Fibroblast of skin of abdomen (primary cell): Measurements from ENCODE around the gene TRAF6.
"Not testable (repeated sequence)": the region's sequence is repeated elsewhere in the genome, so short reads cannot be mapped to it uniquely, and the experiment has no call there.

Source experiments
- DNase-seq: peaks from one replicate; pipeline ENCODE4 v3.0.0-alpha.2; 2013

The TRAF6 gene

DNA sequence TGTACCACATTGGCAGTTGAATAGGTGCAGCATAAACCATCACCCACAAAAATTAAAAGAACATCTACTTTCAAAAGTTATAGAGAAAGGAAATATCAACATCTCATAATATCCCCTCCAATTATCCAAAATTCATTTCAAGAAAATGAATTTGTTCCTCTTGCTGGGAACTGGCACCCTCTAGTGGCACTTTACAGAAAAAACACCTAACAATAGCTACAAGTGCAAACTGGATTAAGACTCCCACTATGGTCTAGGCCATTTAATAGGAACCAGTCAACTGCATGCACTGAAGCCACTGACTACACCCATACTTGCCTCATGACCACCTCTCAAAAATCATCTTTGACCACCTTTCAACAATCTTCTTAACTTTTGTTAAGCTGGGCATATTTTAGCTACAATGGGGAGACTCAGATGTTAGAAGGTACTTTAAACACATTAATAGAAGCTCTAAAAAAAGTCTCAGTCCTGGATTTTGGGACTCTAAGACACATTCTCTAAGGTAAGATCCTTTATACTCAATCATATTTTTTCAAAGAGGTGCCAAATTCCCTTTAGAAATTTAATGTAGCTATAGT is 17.3 kb downstream of the TRAF6 start:
- peak; percentile 31 for DNase-seq

DNA sequence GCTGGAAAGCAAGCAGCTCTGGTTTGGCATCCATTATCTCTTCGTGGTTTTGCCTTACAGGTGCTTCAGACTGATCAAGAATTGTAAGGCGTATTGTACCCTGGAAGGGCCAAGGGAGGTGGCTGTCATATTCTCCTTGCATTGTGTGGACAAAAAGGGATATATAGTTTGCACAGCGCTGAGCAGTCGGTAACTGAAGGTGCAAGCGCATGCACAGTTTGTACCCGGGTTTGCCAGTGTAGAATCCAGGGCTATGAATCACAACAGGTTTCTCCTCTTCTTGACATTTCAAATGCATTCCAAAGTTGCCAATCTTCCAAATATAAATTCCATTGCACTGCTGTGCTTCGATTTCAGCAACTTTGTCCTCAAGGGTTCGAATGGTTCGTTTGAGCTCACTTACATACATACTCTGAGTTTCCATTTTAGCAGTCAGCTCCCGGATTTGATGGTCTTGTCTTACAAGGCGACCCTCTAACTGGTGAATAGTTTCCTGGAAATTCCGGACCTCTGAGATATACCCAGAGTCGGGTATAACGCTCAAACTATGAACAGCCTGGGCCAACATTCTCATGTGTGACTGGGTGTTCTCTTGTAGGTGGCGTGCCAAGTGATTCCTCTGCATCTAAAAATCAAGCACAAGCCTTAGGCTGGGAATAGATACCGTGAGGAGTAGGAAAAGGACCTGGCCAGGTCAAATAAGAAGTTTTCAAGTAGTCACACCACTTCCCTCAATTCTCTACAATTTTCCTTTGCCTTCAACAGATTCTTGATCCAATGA is 19.9 kb downstream of the TRAF6 start:
- DNase-seq = no peak

DNA sequence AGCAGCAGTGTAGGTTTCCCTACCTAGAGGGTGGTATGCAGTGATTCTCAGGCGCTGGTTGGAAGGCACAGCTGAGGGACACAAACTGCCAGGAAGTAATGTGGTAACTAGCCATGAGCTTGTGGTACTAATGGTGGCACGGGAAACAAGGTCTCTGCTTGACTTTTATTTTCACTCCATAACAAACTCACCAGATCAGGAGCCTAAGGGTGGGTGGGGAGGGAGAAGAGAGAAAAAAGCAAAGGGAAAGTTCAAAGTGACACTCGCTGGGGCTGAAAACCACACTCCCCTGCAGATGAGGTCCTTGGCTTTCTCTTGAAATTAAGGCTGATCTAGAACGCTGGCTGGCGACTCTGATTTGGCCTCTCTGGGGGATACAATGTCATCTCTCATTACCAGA is 22.0 kb downstream of the TRAF6 start:
- no peak for DNase-seq

- no peak for DNase-seq
Measured at GRCh38 chr11:36487619-36488018, 22.5 kb downstream of the TRAF6 start.

DNA sequence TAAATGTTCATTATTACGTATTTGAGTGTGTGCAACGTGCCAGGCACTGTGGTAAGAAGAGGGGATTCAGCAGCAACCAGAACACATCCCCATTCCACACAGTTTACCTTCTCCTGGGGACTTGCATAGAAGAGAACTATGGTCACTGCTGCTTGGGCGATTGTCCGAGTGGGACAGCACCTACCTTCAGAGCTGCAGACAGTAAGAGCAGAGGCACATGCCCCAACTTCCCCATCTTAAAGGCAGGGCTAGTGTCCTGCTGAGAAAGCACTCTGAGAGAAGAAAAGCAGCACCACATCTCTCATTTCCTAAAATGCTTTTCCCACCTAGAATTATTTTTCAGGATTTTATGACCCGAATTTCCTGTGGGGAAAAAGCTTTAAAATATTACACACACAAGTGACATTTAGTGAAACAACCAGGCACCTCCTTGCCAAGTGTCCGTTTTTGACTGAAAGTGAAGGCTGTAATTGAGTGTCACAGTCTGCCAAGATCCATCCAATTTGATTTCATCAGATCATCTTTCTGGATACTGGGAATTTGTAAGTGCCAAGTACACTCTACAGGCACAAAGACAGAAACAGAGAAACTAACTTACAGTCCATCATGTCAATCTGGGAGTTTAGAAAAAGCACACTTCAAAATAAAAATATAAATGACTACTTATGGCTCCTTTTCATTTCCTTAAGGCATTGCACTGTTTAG is 24.6 kb downstream of the TRAF6 start:
- DNase-seq = no peak

- DNase-seq = not testable (repeated sequence)
Measured at GRCh38 chr11:36483042-36483441, 27.0 kb downstream of the TRAF6 start.

GRCh38 chr11:36480833-36481232 is 29.2 kb downstream of the TRAF6 start:
- DNase-seq = no peak

DNA sequence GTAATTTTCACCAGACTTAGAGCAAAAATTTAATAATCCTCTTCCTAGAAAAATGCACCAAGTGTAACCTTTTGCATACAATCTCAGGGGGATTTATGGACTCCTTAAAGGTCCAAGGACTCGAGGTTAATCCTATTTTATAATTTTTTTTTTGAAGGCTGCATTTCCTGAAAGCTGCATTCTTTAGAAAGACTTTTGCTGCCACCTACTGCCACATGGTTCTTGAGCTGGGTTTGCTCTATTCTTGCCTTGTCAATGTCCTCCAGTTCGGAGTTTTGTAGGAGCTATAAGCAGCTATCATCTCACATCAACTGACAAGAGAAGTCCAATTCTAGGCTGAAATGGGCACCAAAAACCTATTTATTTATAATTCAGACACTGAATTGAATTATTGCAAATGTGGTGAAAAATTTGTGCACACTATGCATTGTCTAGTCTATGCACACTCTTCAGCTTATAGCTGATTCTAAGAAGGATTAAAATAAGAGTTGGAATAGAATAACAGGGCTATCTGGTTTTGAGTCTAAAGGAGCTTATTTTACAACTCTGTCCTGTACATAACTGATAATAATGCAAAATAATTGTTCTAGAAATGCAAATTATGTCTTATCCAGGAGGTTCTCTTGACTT is 31.3 kb downstream of the TRAF6 start:
- DNase-seq = peak; percentile 60

- peak; percentile 21 for DNase-seq
Measured at GRCh38 chr11:36475192-36475591, 34.9 kb downstream of the TRAF6 start.

- DNase-seq = no peak
Measured at GRCh38 chr11:36471577-36471976, 38.5 kb downstream of the TRAF6 start.

GRCh38 chr11:36469881-36470802 is 39.9 kb downstream of the TRAF6 start:
- peak; percentile 63 for DNase-seq

DNA sequence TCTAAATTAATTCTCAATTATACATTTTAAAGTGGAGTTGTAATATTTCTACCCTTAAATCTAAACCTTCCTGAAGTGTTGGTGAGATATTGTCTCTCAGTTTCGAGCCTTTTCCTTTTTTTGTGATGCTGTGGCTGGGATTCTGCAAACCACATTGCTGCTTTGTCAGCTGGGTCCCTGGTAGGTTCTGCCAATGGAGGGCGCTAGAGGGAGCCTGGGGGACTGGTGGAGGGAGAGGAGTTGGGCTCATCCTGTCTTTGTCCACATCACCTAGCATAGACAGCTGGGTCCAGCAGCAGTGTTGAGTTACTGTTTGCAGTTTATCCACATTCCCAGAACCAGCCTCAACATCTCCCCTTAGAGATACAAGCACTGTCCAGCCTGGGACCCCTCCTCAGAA is 41.0 kb downstream of the TRAF6 start:
- peak; percentile 20 for DNase-seq

DNA sequence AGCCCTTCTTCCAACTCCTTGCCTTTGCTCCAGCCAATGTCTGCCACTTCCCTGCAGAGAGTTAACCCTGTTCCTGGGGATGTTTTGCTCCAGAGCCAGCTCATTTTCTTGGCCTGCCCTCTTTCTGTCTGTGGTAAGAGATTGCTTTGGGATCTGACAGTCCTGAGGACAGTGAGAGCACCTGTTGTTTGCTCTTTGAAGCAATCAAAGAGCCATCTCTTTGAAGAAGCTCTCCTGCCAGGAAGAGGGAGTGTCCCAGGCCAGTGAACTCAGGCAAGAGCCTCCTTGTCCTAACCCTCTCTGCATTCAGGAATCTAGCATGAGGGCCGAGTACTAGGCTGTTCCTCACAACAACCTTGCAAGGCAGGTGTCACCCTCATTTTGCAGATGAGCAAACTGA is 42.2 kb downstream of the TRAF6 start:
- no peak for DNase-seq

- DNase-seq = no peak
Measured at GRCh38 chr11:36467012-36467411, 43.1 kb downstream of the TRAF6 start.

GRCh38 chr11:36465449-36466163 is 44.5 kb downstream of the TRAF6 start:
- peak; percentile 63 for DNase-seq

DNA sequence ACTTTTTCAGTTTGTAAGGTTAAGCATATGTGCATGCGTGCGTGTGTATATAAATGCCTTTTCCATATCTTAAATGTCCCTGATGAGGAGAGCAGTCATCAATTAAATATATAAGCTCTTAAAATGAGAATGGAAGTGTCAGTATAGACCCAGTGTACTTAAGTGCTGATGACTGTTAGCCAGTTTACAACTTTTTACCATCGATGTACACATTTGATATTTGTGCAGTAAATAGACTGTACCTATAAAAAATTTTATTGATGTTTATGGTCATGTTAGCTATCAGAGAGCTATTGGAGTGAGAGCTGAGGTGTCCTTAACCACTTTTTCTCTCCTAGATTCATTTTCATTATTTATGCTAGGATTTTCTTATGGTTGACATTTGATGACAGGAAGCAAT is 45.4 kb downstream of the TRAF6 start:
- DNase-seq = no peak

DNA sequence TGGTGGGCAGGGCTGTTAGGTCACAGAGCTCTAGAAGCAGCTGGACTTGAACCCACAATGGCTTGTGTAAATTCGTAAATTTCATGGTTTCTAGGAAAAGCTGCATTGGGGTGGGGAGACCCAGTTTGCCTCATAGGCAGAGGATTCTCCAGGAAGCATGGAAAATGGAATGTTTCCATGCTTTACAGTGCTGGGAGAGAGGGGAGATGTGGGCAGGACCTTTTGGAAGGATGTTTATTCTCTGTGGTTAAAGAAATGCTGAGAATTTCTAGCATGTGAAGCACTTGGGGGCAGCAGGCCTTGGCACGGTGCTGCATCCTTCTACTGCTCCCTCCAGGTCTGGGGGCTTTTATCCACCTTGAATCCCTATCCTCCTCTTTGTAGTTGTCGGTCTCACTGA is 46.3 kb downstream of the TRAF6 start:
- DNase-seq = peak; percentile 69

- DNase-seq = no peak
Measured at GRCh38 chr11:36462321-36462720, 47.8 kb downstream of the TRAF6 start.

GRCh38 chr11:36460220-36460619 is 49.9 kb downstream of the TRAF6 start:
- DNase-seq = no peak

- DNase-seq = no peak
Measured at GRCh38 chr11:36459046-36459445, 51.0 kb downstream of the TRAF6 start.

DNA sequence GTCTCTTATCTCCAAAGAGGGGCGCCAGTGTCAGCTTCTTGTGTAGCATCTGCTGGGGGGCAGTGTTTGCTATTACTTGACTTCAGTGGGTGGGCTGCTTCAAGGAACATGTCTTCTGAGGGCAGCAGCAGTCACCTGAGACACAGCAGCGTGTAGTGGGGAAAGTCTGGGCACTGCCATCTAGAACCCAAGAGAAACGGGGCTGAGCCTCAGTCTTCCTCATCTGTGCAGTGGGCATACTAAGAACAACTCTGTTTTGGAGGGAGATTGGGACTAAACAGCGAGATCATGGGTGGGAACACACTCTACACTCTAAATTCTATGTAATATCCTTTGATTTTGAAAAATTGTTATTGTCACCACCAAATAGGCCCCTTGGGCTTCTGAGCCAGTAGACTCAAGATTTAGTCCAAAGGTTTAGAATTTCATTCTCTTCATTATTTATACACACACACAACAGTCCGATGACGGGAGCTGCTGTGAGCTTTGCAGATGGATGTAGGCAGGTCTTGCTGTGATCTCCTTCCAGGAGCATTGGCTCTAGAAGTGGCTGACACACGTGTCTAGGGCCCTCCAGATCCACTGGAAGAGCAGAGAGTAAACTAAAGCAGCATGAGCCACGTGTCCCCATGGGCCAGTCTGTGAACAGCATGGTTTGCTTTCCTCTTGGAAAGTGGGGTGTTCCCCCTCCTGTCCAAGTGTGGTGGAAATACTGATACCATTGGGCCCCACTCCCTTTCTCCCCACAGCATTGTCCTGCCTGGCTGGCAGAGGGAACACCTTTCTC is 51.8 kb downstream of the TRAF6 start:
- no peak for DNase-seq
